ENCODE measurements around the gene PCDHB9. TPM values are rescaled to one million over a fixed set of nuclear protein-coding genes. Genes with fewer than 3 reads are reported as not detected.
"Not testable (repeated sequence)": the region's sequence is repeated elsewhere in the genome, so short reads cannot be mapped to it uniquely, and the experiment has no call there.

PCDHB9 gene
- total and polyA plus RNA-seq, 2 of the 4 experiments (the other 2 are of a cell fraction): 0.10 to 0.18 TPM

- 50% methylated on average over 25 of the region's 79 CpGs; no CpG with 5 or more reads in 1 of the 2 experiments for WGBS, 2 experiments (ENCODE audit: extremely low coverage in 2 of 2, insufficient read length in 1 of 2)
- H3K4me1 ChIP-seq (ENCODE audit: control insufficient read depth, insufficient read depth, low read length); in situ Hi-C loops (cut with MboI; ENCODE audit: low sequenced_read_pairs); H2AK9ac ChIP-seq (replicated peaks; ENCODE audit: low read depth, low read length, poor library complexity); H4K5ac ChIP-seq (ENCODE audit: low read depth, low read length); BruUV-seq (replicated peaks); H2BK5ac ChIP-seq (ENCODE audit: low read depth, low read length, poor library complexity, severe bottlenecking); H3K56ac ChIP-seq (ENCODE audit: extremely low read depth, insufficient read depth, low read length); H3K4ac ChIP-seq (ENCODE audit: low read depth, low read length); H3K27me3 ChIP-seq (ENCODE audit: control insufficient read depth, insufficient read depth, low read length); DNase-seq; H2AK5ac ChIP-seq (ENCODE audit: low read depth, low read length); H2BK20ac ChIP-seq (ENCODE audit: low read depth, low read length); H4K20me1 ChIP-seq (ENCODE audit: insufficient read depth, low read length); dilution Hi-C loops (cut with HindIII; ENCODE audit: low sequenced_read_pairs, unreplicated experiment); H3K23ac ChIP-seq (ENCODE audit: low read depth, low read length); H3K18ac ChIP-seq (ENCODE audit: low read depth, low read length); H2AFZ ChIP-seq (replicated peaks; ENCODE audit: low read length, poor library complexity); H3K79me1 ChIP-seq (ENCODE audit: low read depth in 1 of 2, low read length in 2 of 2); H2BK15ac ChIP-seq (ENCODE audit: low read depth, low read length); ATAC-seq (ENCODE audit: low read depth); CTCF ChIA-PET; POLR2A ChIA-PET (ENCODE audit: unreplicated experiment); H2BK120ac ChIP-seq (ENCODE audit: low read depth, low read length); H3K14ac ChIP-seq (replicated peaks; ENCODE audit: low read depth, low read length); H3K27ac ChIP-seq (ENCODE audit: insufficient read depth, low read length); H3K4me3 ChIP-seq (ENCODE audit: insufficient read depth, low read depth, low read length); intact Hi-C loops (cut with micrococcal nuclease); H4K8ac ChIP-seq (ENCODE audit: low read depth in 2 of 2, low read length in 2 of 2); H3K9me1 ChIP-seq (ENCODE audit: insufficient read depth, low read length); H3K9ac ChIP-seq (ENCODE audit: low read depth, low read length); H3K36me3 ChIP-seq (ENCODE audit: control insufficient read depth, insufficient read depth, low read length); H4K91ac ChIP-seq (ENCODE audit: insufficient read depth, low read depth, low read length); H3K4me2 ChIP-seq (ENCODE audit: low read depth, low read length): not testable (repeated sequence)
- H3K9me3 ChIP-seq (ENCODE audit: control insufficient read depth, insufficient read depth, low read length): peaks cover 15% of the 10 kb centered on the region; the same call in 1 of the 2 replicates
Observed at GRCh38 chr5:141174291-141175104, 12.5 kb upstream of the PCDHB9 start.
